OCI-LY7 (cell line): ENCODE measurements around the gene MSRB1. TPM values are rescaled to one million over a fixed set of nuclear protein-coding genes. Genes with fewer than 3 reads are reported as not detected.

Source experiments
- BruUV-seq: library from RNA; stranded (reverse); fragments of 400-500 nt; replicated peaks from 2 replicates; lab custom pipeline; 2021; lab: Mats Ljungman, UMichigan
- CTCF ChIA-PET: fragments of 300-600 bp; sonication (Branson Sonifier 250); formaldehyde crosslinking; loops from one replicate; lab custom pipeline; 2022; ENCODE audit warnings: antibody characterized with exemption; ENCODE audit not compliant: unreplicated experiment; lab: Charles Lee
- POLR2A ChIA-PET: fragments of 300-600 bp; sonication (Branson Sonifier 250); formaldehyde crosslinking; loops from one replicate; lab custom pipeline; 2022; ENCODE audit warnings: antibody characterized with exemption; lab: Charles Lee
- DNase-seq: peaks from one replicate; pipeline ENCODE4 v3.0.0-alpha.2; 2015; ENCODE audit warnings: low spot score
- H2AFZ ChIP-seq: fragments of 200-600 bp; sonication (generic), shearing (Covaris generic); 2 replicates; pipeline ENCODE4 v1.6.1; 2014; ENCODE audit warnings: mild to moderate bottlenecking, antibody characterized with exemption, low read length, moderate library complexity
- H3K27ac ChIP-seq: fragments of 200-600 bp; sonication (generic); 2 replicates; pipeline ENCODE4 v1.5.1; 2014; ENCODE audit warnings: mixed run types, low read depth, mild to moderate bottlenecking, moderate library complexity, low read length, inconsistent platforms; ENCODE audit not compliant: poor library complexity, severe bottlenecking
- H3K36me3 ChIP-seq: fragments of 200-600 bp; sonication (generic); 2 replicates; pipeline ENCODE4 v1.6.1; 2014; ENCODE audit warnings: mild to moderate bottlenecking, antibody characterized with exemption, low read length, moderate library complexity, mixed read lengths; ENCODE audit not compliant: insufficient read depth
- H3K4me1 ChIP-seq: fragments of 200-600 bp; sonication (generic); 2 replicates; pipeline ENCODE4 v1.5.1; 2014; ENCODE audit warnings: mild to moderate bottlenecking, low read length; ENCODE audit not compliant: insufficient read depth, poor library complexity, severe bottlenecking
- H3K4me2 ChIP-seq: fragments of 200-600 bp; sonication (generic); 2 replicates; pipeline ENCODE4 v1.6.1; 2014; ENCODE audit warnings: mild to moderate bottlenecking, low read length
- H3K4me3 ChIP-seq: fragments of 200-600 bp; sonication (generic); 2 replicates; pipeline ENCODE4 v1.5.1; 2014; ENCODE audit warnings: mild to moderate bottlenecking, low read depth, low read length; ENCODE audit not compliant: poor library complexity, severe bottlenecking
- H3K79me2 ChIP-seq: fragments of 200-600 bp; sonication (generic); 2 replicates; pipeline ENCODE4 v1.6.1; 2016; ENCODE audit warnings: low read depth, mild to moderate bottlenecking, low read length, moderate library complexity, mixed read lengths; ENCODE audit not compliant: insufficient read depth
- H3K9me2 ChIP-seq: fragments of 200-600 bp; sonication (generic); 2 replicates; pipeline ENCODE4 v1.6.1; 2016; ENCODE audit warnings: mild to moderate bottlenecking, low read length, mixed read lengths; ENCODE audit not compliant: insufficient read depth
- H3K9me3 ChIP-seq: fragments of 200-600 bp; sonication (generic); 2 replicates; pipeline ENCODE4 v1.6.1; 2014; ENCODE audit warnings: mild to moderate bottlenecking, mixed run types, low read length, mixed read lengths
- H4K20me1 ChIP-seq: fragments of 200-600 bp; sonication (generic); 2 replicates; pipeline ENCODE4 v1.6.1; 2014; ENCODE audit warnings: mild to moderate bottlenecking, antibody characterized with exemption, low read length, moderate library complexity, mixed read lengths; ENCODE audit not compliant: insufficient read depth
- CTCF ChIP-seq: fragments of 200-600 bp; sonication (generic); conservative IDR thresholded peaks from 2 replicates; pipeline ENCODE4 v1.5.1; 2014; ENCODE audit warnings: mild to moderate bottlenecking, antibody characterized with exemption, low read length, moderate library complexity, mixed read lengths
- EZH2phosphoT487 ChIP-seq: fragments of 200-600 bp; sonication (generic); IDR thresholded peaks from 2 replicates; pipeline ENCODE4 v1.6.1; 2018; ENCODE audit warnings: low read depth, borderline replicate concordance, mild to moderate bottlenecking, mixed run types, antibody characterized with exemption, low read length, moderate library complexity, mixed read lengths
- intact Hi-C: fragments of 100-400 bp; cut with micrococcal nuclease; formaldehyde crosslinking; loops from one replicate; pipeline ENCODE4 v1.10.0; 2022; ENCODE audit not compliant: unreplicated experiment
- total RNA-seq, 2 experiments: library from RNA; depleted of rRNA in 1 of 2; stranded (reverse); fragments of >200 nt in 1 of 2; shearing (Covaris generic) in 1 of 2; gene quantifications; 2 replicates each; pipeline ENCODE4 v1.2.3, GENCODE V29; 2014 to 2022

The MSRB1 gene
- total RNA-seq, 2 experiments from 2014 or later: 9.0 to 17.6 TPM

GRCh38 chr16:1918351-1919326, 24.4 kb downstream of the MSRB1 start, which contains the start of gene HS3ST6:
TSS of gene HS3ST6 (minus strand) at chr16:1918415. CDS start at chr16:1918323, 92 bp downstream.
- Histone ChIP-seq H3K9me2 (no peaks in the 10 kb centered on the region), H3K36me3 (no peaks in the 10 kb centered on the region), H2AFZ (no peak within 1 kb of the TSS), H3K4me3 (no peak within 1 kb of the TSS), H3K27ac (no peak within 1 kb of the TSS), H4K20me1 (no peaks in the 10 kb centered on the region), H3K9me3 (no peaks in the 10 kb centered on the region), H3K4me2 (no peak within 1 kb of the TSS), H3K4me1 (peaks cover 2% of the 10 kb centered on the region), H3K79me2 (no peaks in the 10 kb centered on the region)
- CTCF ChIA-PET: no interaction called here
- no peak for TF ChIP-seq EZH2phosphoT487
- TF ChIP-seq CTCF: no peak
- DNase-seq: no peak
- intact Hi-C loops: no loop called here
- POLR2A ChIA-PET: no interaction called here
- no TSS peak for BruUV-seq

GRCh38 chr16:1917665-1918350, 25.2 kb downstream of the MSRB1 start:
- Histone ChIP-seq H3K79me2 (no peaks in the 10 kb centered on the region), H3K4me3 (no peak overlapping the region), H2AFZ (no peak overlapping the region), H3K4me1 (peaks cover 2% of the 10 kb centered on the region), H3K36me3 (no peaks in the 10 kb centered on the region), H3K9me2 (no peaks in the 10 kb centered on the region), H3K4me2 (no peak overlapping the region), H4K20me1 (no peaks in the 10 kb centered on the region), H3K27ac (no peak overlapping the region), H3K9me3 (no peaks in the 10 kb centered on the region)
- BruUV-seq: no TSS peak
- ChIA-PET POLR2A (no interaction called here), CTCF (no interaction called here)
- no peak for DNase-seq
- TF ChIP-seq CTCF (no peak), EZH2phosphoT487 (no peak)
- intact Hi-C loops: no loop called here
